ENCODE results near the gene BLOC1S6.

BLOC1S6 gene

DNA sequence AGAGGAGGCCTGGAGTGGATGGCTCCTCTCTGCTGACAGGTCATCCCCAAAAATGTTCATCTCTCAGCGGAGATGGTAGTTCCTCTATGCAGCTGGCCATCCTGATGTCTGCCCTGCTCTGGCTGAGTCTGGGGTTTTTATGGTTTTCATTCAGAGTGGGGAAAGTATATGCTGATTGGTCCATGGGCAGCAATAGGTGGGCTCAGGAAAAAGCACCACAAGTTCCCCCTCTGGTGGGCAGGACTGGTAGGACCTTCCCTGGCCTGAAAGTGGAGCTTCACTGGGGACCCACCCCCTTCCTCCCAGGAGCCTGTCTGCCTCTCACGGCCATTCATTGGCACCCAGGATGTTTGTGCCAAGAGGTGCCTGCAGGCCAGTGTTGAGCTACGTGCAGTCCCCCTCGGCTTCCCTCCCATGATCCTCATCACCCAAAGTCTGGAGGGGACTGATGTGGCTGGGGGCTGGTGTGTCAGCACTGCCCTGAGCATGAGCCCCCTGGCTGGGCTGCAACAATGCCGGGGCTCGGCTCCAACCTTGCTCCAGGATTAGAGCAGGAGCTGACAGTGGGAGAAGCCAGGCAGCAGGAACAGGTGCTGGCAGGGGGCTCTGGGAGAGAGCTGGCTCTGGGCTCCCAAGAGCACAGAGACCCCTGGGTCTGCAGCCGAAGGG lies 13.1 kb upstream of the BLOC1S6 start:
- Mint-ChIP-seq H3K4me3 (no peak overlapping the region), H3K27ac (no peak overlapping the region), H3K9me3 (no peaks in the 10 kb centered on the region), H3K4me1 (ENCODE audit: low read depth in 2 of 2) (no peaks in the 10 kb centered on the region), H3K36me3 (ENCODE audit: insufficient read depth) (peaks cover 2% of the 10 kb centered on the region), H3K27me3 (peaks cover 28 to 58% of the 10 kb centered on the region in 2 donors)
- DNase-seq (peak in 1 of 3 experiments; percentile 7), ATAC-seq (replicated peaks) (peak; percentile 50)

DNA sequence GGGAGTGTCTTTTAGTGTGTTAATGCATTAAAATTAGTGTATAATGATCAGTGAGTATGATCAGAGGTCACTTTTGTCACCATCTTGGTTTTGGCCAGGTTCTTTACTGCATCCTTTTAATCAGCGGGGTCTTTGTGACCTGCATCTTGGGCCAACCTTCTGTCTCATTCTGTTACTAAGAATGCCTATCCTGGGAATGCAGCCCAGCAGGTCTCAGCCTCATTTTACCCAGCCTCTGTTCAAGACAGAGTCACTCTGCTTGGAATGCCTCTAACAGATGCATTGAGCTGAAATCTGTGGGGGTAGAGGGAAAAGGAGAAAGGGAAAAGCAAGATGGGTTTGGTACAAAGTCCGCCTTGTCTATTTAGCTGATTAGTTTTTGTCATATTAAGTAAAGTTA lies 5.3 kb upstream of the BLOC1S6 start:
- H3K27me3 Mint-ChIP-seq, result peaks cover 19 to 27% of the 10 kb centered on the region in 2 donors
- no peaks in the 10 kb centered on the region for H3K9me3 Mint-ChIP-seq
- H3K4me1 Mint-ChIP-seq (ENCODE audit: low read depth in 2 of 2), result peaks cover 6% of the 10 kb centered on the region in 2 donors
- peaks cover 10% of the 10 kb centered on the region for H3K36me3 Mint-ChIP-seq (ENCODE audit: insufficient read depth)
- ATAC-seq (replicated peaks) (no peak), DNase-seq (no peak)
- no peak overlapping the region for H3K27ac Mint-ChIP-seq
- H3K4me3 Mint-ChIP-seq, result no peak overlapping the region

DNA sequence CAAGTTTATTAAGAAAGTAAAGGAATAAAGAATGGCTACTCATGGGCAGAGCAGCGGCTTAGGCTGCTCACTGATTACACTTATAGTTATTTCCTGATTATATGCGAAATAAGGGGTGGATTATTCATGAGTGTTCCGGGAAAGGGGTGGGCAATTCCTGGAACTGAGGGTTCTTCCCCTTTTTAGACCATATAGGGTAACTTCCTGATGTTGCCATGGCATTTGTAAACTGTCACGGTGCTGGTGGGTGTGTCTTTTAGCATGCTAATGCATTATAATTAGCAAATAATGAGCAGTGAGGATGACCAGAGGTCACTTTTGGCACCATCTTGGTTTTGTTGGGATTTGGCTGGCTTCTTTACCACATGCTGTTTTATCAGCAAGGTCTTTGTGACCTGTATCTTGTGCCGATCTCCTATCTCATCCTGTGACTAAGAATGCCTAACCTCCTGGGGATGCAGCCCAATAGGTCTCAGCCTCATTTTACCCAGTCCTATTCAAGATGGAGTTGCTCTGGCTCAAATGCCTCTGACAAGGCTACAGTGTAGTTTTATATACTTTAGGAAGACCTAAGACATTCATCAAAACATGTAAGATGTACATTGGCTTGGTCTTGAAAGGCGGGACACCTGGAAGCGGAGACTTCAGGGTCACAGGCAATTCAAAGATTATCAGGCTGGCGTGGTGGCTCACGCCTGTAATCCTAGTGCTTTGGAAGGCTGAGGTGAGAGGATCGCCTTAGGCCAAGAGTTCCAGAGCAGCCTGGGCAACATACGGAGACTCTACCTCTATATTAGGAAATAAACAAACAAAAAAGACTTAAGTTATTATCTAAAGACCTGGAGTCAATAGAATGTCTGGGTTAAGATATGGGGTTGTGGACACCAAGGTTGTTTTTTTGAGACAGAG lies 3.2 kb upstream of the BLOC1S6 start:
- ATAC-seq (replicated peaks), result no peak
- DNase-seq, result no peak
- Mint-ChIP-seq H3K4me3 (no peak overlapping the region), H3K27ac (no peak overlapping the region), H3K36me3 (ENCODE audit: insufficient read depth) (peaks cover 18% of the 10 kb centered on the region), H3K27me3 (peaks cover 19 to 27% of the 10 kb centered on the region in 2 donors), H3K9me3 (no peaks in the 10 kb centered on the region), H3K4me1 (ENCODE audit: low read depth in 2 of 2) (peaks cover 17 to 19% of the 10 kb centered on the region in 2 donors)

DNA sequence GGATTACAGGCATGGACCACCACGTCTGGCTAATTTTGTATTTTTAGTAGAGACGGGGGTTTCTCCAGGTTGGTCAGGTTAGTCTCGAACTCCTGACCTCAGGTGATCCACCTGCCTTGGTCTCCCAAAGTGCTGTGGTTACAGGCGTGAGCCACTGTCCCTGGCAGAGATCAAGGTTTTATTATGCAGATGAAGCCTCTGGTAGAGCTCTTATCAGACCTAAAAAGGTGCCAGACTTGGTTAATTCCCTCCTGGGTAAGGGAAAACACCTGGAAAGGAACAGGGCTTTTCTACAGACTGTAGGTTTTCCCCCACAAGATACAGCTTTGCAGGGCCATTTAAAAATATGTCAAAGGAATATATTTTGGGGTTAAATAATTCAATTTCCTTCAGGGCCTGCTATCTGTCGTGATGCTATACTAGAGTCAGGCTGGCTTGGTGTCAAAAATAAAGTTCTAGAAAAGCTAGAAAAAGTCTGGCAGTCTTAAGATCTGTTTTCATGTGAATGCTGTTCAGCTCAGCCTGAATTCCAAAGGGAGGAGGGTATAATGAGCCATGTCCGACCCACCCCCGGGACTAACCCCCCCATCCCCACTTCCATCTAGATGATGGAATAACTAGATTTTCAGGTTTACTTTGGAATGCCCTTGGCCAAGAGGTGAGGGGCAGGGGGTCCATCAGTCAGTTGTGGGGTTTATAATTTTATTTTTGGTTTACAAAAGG lies 1.9 kb upstream of the BLOC1S6 start:
- DNase-seq (no peak), ATAC-seq (replicated peaks) (no peak)
- Mint-ChIP-seq H3K27me3 (peaks cover 17 to 27% of the 10 kb centered on the region in 2 donors), H3K36me3 (ENCODE audit: insufficient read depth) (peaks cover 18% of the 10 kb centered on the region), H3K4me3 (no peak overlapping the region), H3K9me3 (no peaks in the 10 kb centered on the region), H3K27ac (no peak overlapping the region), H3K4me1 (ENCODE audit: low read depth in 2 of 2) (peaks cover 23 to 24% of the 10 kb centered on the region in 2 donors)

DNA sequence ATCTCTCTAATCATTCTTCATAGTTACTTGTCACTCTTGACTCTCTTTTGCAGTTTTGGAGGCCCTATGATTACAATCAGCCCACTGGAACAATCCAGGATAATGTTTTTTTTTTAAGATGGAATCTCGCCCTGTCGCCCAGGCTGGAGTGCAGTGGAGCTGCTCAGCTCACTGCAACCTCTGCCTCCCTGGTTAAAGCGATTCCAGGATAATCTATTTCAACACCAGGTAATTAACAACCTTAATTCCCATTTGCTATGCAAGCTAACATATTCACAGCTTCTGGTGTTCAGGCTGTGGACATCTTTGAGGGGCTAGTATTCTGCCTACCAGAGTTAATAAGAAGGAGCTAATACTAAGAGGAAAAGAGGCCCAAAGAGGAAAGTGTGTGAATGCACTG lies 1.1 kb upstream of the BLOC1S6 start:
- H3K27ac Mint-ChIP-seq, result peak overlapping the region; percentile 99 to 100
- no peaks in the 10 kb centered on the region for H3K9me3 Mint-ChIP-seq
- H3K36me3 Mint-ChIP-seq (ENCODE audit: insufficient read depth), result peaks cover 18% of the 10 kb centered on the region
- H3K4me1 Mint-ChIP-seq (ENCODE audit: low read depth in 2 of 2), result peaks cover 23 to 24% of the 10 kb centered on the region in 2 donors
- DNase-seq (no peak), ATAC-seq (replicated peaks) (no peak)
- peak overlapping the region; percentile 96 for H3K4me3 Mint-ChIP-seq
- peaks cover 15 to 22% of the 10 kb centered on the region in 2 donors for H3K27me3 Mint-ChIP-seq

DNA sequence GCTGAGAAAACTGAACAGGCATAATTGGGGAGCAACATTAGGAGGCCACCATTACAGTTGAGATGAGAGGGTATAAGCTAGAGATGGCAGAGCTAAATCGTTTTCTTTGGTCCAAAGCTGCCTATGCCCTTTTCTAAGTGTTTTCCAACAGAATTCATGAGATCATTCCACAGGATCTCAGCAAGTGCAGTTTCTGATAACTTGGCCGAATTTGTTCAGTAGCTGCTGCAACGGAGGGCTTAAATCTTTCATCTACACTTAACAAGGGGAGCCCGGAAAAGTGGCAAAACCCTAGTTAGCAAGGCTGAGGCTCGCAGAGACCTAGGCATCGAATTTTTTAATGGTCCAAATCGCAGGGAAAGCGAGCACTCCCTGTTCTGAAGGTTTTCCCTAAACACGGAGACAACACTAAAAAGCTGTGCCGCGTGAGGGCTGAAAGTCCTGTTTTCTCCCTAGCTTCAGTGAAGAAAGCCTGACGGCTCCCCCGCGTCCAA lies 531 bp upstream of the BLOC1S6 start:
- DNase-seq, result no peak
- ATAC-seq (replicated peaks), result peak; percentile 2
- Mint-ChIP-seq H3K27me3 (peaks cover 12 to 17% of the 10 kb centered on the region in 2 donors), H3K4me1 (ENCODE audit: low read depth in 2 of 2) (peaks cover 23 to 24% of the 10 kb centered on the region in 2 donors), H3K9me3 (no peaks in the 10 kb centered on the region), H3K27ac (peak overlapping the region; percentile 99 to 100), H3K4me3 (peak overlapping the region; percentile 96), H3K36me3 (ENCODE audit: insufficient read depth) (peaks cover 18% of the 10 kb centered on the region)

DNA sequence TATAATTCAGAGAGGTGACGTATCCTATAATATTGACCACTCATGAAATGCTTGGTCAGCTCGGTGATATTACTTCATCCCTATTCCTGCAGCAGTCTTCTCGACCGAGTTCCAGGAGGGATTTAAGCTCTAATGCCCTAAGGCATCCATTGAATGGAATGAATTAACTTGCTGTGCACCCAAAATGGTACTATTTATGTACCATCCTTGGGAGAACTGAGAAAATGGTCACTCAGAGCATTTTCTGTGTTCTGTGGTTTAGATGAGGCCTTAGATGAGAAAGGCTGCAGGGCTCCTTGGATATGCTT lies 638 bp downstream of the BLOC1S6 start:
- H3K4me1 Mint-ChIP-seq (ENCODE audit: low read depth in 2 of 2), result peaks cover 23 to 30% of the 10 kb centered on the region in 2 donors
- H3K9me3 Mint-ChIP-seq, result no peaks in the 10 kb centered on the region
- ATAC-seq (replicated peaks) (no peak), DNase-seq (no peak)
- peak overlapping the region; percentile 99 to 100 for H3K27ac Mint-ChIP-seq
- H3K4me3 Mint-ChIP-seq, result peak overlapping the region; percentile 96
- peaks cover 23% of the 10 kb centered on the region for H3K36me3 Mint-ChIP-seq (ENCODE audit: insufficient read depth)
- peaks cover 1 to 5% of the 10 kb centered on the region in 2 donors for H3K27me3 Mint-ChIP-seq

DNA sequence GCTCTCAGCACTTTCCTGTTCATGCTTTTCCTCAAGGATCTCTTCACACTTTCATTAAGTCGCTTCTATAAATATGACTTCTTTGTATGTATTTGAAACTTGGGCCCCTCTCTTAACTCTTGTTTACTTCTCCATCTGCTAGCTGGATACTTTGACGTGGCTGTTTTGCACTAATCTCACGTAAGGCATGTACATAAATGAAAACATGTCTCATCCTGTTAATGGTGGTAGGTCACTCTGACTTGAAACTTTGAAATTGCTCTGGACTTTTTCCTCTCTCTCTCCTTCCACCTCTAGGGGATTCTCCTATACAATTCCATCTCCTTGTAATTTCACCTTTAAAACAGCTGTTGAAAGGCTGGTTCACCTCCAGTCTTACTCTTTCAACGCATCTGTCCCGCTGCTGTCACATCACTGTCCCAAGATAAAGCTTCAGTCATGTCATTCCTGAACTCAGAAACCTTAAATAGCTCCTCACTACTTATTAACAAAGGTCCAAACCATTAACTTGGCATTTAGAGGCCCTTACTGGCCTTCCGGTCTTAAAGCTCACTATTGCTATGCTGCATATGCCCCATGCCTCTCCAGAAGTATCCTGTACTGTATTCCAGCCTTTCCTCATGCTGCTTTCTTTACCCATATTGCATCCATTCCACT lies 1.2 kb downstream of the BLOC1S6 start:
- ATAC-seq (replicated peaks) (no peak), DNase-seq (no peak)
- H3K9me3 Mint-ChIP-seq, result no peaks in the 10 kb centered on the region
- peak overlapping the region; percentile 96 for H3K4me3 Mint-ChIP-seq
- peaks cover 23% of the 10 kb centered on the region for H3K36me3 Mint-ChIP-seq (ENCODE audit: insufficient read depth)
- peaks cover 23 to 30% of the 10 kb centered on the region in 2 donors for H3K4me1 Mint-ChIP-seq (ENCODE audit: low read depth in 2 of 2)
- H3K27ac Mint-ChIP-seq, result peak overlapping the region; percentile 99 to 100
- H3K27me3 Mint-ChIP-seq, result no peaks in the 10 kb centered on the region

DNA sequence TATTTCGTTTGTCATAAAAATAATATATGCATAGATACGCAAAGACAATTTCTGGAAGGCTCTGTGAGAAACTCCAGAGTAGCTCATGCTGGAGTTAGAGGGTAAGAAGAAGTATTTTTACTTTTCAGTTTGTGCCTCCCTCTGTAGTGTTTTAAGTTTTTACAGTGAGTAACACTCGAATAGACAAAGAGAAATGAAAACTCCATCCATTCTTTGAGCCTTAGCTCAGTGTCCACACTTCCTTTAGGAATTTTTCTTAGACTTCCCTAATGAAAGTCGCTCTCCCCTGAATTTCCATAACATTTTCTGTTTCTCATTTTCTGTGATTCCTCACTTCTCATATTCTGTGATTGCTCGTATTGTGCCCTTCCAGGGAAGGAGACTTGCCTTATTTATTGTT lies 2.1 kb downstream of the BLOC1S6 start:
- Mint-ChIP-seq H3K27ac (peak overlapping the region in 1 of 2 donors; percentile 99), H3K36me3 (ENCODE audit: insufficient read depth) (peaks cover 23% of the 10 kb centered on the region), H3K9me3 (no peaks in the 10 kb centered on the region), H3K4me3 (peak overlapping the region; percentile 15 to 96), H3K27me3 (no peaks in the 10 kb centered on the region), H3K4me1 (ENCODE audit: low read depth in 2 of 2) (peaks cover 23 to 38% of the 10 kb centered on the region in 2 donors)
- ATAC-seq (replicated peaks), result no peak
- no peak for DNase-seq

DNA sequence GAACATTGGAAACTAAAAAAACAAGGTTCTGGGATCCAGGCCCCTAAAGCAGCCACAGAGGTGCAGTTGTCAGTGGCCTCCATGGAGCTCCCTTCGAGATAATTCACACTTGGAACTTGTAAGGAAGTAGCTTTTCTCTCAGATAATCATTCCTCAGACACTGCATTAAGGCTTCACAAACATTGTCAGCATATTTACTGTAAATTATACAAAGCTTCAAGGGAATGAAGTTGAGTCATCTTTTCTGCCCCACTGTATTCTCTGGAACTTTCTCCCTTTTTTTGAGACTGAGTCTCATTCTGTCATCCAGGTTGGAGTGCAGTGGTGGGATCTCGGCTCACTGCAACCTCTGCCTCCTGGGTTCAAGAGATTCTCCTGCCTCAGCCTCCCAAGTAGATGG lies 7.1 kb downstream of the BLOC1S6 start:
- Mint-ChIP-seq H3K4me3 (no peak overlapping the region), H3K27ac (peak overlapping the region in 1 of 2 donors; percentile 84), H3K4me1 (ENCODE audit: low read depth in 2 of 2) (peaks cover 4 to 25% of the 10 kb centered on the region in 2 donors), H3K27me3 (no peaks in the 10 kb centered on the region), H3K9me3 (no peaks in the 10 kb centered on the region), H3K36me3 (ENCODE audit: insufficient read depth) (peaks cover 17% of the 10 kb centered on the region)
- DNase-seq (no peak), ATAC-seq (replicated peaks) (no peak)

DNA sequence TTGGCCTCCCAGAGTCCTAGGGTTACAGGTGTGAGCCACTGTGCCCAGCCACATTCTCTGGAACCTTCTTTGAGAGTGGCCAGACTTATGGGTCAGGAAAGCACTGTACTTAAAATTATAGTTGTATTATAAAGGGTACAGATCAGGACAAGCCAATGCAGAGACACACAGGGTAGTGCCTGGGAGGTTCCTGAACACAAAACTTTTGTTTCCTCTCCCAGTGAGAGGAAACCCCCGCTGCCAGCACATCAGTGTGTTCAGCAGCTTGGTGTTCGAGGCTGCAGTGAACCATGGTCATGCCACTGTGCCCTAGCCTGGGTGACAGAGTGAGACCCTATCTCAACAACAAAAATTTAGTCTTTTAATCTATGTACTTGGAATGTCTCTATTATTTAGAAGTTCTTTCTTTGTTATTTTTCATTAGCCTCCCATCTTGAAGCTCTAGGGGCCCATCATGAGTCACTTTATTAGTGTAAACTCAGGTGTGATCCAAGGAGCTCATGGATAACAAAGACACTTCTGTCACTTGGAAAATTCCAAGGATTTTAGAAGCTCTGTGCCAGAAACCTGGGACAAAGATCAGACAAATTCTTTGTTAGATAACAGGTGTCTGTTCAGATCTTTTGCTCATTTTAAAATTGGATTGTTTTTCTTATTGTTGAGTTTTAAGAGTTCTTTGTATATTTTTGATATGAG lies 7.8 kb downstream of the BLOC1S6 start:
- DNase-seq (no peak), ATAC-seq (replicated peaks) (no peak)
- Mint-ChIP-seq H3K36me3 (ENCODE audit: insufficient read depth) (peaks cover 17% of the 10 kb centered on the region), H3K27me3 (no peaks in the 10 kb centered on the region), H3K4me3 (no peak overlapping the region), H3K9me3 (no peaks in the 10 kb centered on the region), H3K27ac (peak overlapping the region in 1 of 2 donors; percentile 84), H3K4me1 (ENCODE audit: low read depth in 2 of 2) (peaks cover 1 to 22% of the 10 kb centered on the region in 2 donors)

DNA sequence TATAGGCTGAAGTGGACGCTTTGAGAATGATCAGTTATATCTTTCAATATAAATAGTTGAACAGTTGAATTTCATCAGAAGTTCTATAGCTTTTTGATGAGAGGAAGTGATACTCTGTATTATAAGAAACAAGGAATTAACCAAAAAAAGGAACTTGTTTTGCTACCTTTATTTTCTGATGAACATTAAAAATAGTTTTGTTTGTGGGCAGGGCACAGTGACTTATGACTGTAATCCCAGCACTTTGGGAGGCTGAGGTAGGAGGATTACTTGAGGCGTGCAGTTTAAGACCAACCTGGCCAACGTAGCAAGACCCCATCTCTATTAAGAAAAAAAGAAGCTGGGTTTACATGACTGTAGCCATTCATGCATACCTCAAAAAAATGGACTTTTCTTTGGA lies 16.7 kb downstream of the BLOC1S6 start:
- H3K27ac Mint-ChIP-seq, result peak overlapping the region in 1 of 2 donors; percentile 60
- peaks cover 1 to 6% of the 10 kb centered on the region in 2 donors for H3K4me1 Mint-ChIP-seq (ENCODE audit: low read depth in 2 of 2)
- H3K4me3 Mint-ChIP-seq, result no peak overlapping the region
- ATAC-seq (replicated peaks) (no peak), DNase-seq (no peak)
- no peaks in the 10 kb centered on the region for H3K27me3 Mint-ChIP-seq
- H3K36me3 Mint-ChIP-seq (ENCODE audit: insufficient read depth), result peaks cover 38% of the 10 kb centered on the region
- no peaks in the 10 kb centered on the region for H3K9me3 Mint-ChIP-seq
